HG02885 (cell line): ENCODE data around the gene KLHL42.
"Not testable (repeated sequence)": the region's sequence is repeated elsewhere in the genome, so short reads cannot be mapped to it uniquely, and the experiment has no call there.

Source experiments
- ATAC-seq: cut with Tn5 transposase; IDR thresholded peaks from one replicate; pipeline ENCODE4 v1.9.1; 2021; ENCODE audit warnings: mild to moderate bottlenecking; ENCODE audit not compliant: unreplicated experiment, poor library complexity

KLHL42 gene

DNA sequence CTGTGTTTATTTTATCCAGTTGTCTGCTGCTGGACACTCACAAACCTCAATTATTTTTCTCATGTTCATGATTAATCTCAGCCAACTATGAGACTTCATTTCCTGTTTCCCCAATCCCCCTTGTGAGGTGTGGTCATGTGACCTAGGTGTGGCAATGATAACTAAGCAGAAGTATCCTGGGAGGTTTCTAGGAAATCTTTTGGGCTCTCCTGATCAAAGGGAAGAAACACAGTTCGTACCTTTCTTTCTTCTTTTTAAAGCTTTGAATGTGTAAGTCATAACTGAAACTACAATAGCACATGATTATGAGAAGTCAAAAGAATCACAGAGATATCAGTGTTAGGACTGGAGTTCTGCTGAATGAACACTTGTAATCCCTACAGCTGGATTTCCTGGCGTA lies 34.4 kb downstream of the KLHL42 start:
- ATAC-seq: no peak

DNA sequence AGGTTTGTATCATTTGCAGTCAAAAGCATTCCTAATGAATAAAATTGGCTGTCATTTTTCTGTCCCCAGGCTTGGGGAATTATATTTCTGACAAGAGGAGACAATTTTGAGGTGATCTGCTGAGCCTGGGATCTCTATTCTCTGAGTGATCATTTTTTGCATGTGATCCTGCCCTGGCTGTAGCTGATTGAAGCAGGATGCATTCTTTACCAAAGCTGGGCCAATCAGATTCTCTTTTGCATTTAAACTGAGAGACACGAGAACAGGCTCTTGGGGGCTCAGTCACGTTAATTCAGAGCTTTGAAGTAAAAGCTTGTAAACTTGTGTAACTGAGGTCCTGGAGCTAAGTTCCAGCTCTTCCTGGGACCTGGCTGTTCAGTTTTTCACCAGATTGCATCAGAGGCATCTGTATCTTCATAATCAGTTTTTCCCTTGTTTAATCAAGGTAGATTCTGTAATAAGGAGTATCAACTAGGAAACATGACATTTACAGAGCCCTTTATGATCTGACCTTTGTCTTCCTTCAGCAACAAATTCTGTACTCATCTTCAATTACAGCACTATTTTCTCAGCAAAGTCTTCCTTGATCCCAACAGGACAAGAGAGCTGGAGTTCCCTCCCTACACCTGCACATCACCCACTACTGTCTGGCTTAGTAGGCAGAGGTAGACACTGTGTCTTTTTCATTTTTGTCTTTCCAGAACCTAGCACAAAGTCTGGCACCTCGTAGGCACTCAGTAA lies 35.0 kb downstream of the KLHL42 start:
- ATAC-seq: no peak

DNA sequence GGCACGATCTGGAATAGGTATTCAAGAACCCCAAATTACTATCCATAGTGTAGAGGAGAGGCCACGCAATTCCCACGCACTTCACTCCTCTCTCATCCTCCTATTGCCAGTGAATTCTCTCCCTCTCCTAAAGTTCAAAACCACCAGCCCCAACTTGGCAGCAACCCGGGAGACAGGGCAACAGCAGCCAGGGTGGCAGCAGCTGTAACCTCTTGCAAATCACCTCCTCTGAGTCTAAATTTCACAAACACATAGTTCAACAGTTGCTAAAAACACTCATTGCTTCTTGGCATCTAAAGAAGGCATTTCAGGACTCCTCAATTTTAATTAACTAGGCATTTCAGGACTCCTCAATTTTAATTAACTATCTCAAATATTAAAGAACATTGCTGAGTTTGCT lies 37.7 kb downstream of the KLHL42 start:
- no peak for ATAC-seq

- no peak for ATAC-seq
Measured at GRCh38 chr12:27818401-27818918, 38.4 kb downstream of the KLHL42 start.

DNA sequence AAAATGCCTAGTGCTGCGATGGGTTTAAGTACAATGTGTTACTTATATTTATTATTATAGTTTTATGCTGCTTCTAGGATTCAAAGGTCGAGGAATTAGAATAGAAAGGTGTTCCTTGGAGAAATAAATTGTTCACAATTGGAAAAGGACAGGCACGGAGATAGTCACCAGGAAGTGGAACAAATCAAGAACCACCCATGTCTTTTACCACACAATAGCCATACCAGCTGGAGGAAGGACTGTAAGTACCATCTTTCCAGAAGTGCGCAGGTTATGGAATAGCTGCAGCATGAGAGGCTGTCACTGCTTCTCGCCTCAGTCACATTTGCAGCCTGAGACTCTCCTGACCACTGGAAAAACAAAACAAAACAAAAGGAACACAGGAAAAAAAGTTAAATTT lies 40.5 kb downstream of the KLHL42 start:
- ATAC-seq: no peak

- ATAC-seq: no peak
Measured at GRCh38 chr12:27821259-27821973, 41.4 kb downstream of the KLHL42 start.

GRCh38 chr12:27822076-27822712 lies 42.2 kb downstream of the KLHL42 start:
- peak; percentile 74 for ATAC-seq

DNA sequence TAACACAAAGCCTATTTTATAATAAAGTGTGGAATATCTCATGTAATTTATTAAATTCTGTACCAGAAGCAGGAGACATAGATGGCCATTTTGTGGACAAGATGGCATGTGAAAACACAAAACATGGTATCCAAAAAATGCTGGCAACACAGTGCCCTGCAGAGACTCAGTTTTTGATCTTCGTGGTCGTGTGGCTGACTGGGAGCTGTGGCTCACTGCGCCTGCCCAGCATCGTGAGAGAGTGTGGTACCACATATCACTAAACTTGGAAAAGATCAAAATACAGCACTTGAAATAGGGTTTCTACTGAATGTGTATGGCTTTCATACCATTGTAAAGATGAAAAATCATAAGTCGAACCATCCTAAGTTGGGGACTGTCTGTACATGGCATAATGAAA lies 43.0 kb downstream of the KLHL42 start:
- no peak for ATAC-seq

- peak; percentile 72 for ATAC-seq
Measured at GRCh38 chr12:27824126-27824842, 44.3 kb downstream of the KLHL42 start.

GRCh38 chr12:27826076-27826475 lies 46.0 kb downstream of the KLHL42 start:
- no peak for ATAC-seq

GRCh38 chr12:27828196-27828595 lies 48.2 kb downstream of the KLHL42 start:
- ATAC-seq: no peak

DNA sequence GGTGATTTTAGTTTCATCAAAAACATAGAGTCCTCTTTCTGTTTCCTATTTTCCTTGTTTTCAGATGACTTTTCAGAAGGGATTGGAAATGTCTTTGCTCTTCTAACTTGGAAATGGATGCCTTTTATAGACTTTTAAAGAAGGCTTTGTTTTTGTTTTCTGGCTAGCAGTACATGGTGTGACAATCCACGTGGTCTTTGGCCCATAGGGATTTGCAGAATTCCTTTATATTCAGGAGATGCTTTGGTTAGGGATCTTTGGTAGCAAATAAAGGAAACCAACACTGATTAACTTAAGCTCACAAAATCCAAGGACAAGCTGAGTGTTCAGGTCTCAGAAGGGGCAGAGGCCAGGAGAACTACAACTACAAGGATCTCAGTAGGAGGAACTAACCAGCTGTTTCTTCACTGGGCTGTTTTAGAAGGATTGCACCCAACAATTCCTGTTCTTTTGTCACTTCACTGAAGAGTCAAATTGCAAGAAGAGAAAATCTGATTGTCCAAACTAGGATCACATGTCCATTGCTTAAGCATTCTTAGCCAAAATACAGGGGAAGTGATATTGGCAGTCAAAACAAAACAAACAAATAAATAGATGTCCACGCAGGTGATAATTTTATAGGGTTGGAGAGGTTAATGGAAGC lies 58.6 kb downstream of the KLHL42 start:
- ATAC-seq: no peak

DNA sequence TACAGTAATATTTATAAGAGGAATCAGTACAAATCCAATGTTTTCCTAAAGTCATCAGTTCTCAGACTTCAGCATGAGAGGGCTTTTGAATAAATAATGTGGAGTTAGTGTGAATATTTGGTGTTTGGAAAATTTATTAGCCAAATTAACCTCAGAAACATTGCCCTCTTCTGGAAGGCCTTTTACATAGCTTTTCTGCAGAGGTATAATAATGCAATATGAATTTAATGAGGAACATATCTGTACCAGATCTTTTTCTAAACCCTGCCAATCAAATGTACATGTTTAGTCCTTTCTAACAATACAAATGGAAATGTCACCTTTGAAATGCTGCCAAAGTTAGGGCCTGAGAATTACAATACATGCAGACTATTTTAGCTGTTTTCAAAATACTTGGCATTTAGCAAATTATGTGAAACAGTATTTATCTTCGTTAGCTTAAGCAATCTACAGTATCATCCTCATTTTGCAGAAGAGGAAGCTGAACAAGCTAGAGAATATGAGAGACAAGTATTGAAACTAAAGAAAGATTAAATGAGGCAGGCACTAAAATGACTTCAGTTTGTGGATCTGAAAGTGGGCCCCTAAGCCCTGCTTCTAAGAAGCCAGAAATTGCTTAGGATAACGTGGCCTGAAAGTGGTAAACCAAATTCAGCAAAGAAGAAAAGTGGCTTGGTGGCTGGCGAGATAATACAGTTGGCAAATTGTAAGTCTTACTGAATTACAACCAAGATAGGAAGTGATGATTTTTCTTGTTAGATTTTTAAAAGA lies 60.4 kb downstream of the KLHL42 start:
- ATAC-seq: peak; percentile 65

- no peak for ATAC-seq
Measured at GRCh38 chr12:27841392-27841882, 61.4 kb downstream of the KLHL42 start.

GRCh38 chr12:27843714-27844245 lies 63.7 kb downstream of the KLHL42 start:
- ATAC-seq: peak; percentile 58

DNA sequence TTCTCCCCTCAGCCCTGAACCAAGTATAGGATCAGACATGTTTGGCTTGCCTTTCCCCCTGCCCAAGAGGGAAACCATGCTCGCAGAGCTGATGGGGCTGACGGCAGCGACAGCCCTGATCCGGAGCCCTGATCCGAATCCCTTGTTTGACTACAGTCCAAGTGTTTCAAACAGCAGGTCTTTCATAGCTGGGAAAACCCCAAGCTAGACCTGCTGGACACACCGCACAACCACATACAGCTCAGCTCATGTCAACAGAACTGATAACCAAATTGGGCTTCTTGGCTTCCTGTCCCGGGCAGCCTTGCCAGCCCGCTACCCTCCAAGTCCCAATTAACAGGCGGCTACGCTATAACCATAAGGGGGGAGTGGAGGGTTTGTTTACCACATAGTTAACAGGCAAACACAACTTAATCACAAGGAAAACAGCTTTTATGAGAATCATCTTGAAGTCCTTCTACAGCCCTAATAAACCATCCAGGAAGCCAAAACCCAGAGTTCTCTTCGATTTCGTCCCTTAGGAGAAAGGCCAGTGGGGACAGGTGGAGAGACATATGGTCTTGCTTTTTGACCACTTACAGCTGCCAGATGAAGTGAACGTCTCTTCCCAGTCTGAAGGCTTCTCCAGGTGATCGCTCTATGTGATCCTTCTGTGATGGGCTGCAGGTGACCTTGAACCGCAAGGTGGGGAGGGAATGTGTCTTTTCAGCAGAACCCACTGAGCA lies 64.5 kb downstream of the KLHL42 start:
- ATAC-seq: peak; percentile 39

GRCh38 chr12:27845187-27845586 lies 65.2 kb downstream of the KLHL42 start:
- no peak for ATAC-seq

GRCh38 chr12:27845706-27846105 lies 65.7 kb downstream of the KLHL42 start:
- ATAC-seq: not testable (repeated sequence)
